H9 (cell line): ENCODE results near the gene TMC4. TPM values are rescaled to one million over a fixed set of nuclear protein-coding genes. Genes with fewer than 3 reads are reported as not detected.

Experiments
- DNase-seq: peaks from one replicate; pipeline ENCODE4 v3.0.0-alpha.2; 2017
- H2AFZ ChIP-seq: one replicate; pipeline ENCODE4 v1.6.1; 2013; ENCODE audit warnings: mild to moderate bottlenecking, low read length, control low read depth, moderate library complexity
- H2AK5ac ChIP-seq: 2 replicates; pipeline ENCODE4 v1.6.1; 2013; ENCODE audit warnings: low read length, control low read depth, mixed read lengths; ENCODE audit not compliant: insufficient read length
- H2BK120ac ChIP-seq: one replicate; pipeline ENCODE4 v1.6.1; 2013; ENCODE audit warnings: low read depth, mild to moderate bottlenecking, low read length, control low read depth, inconsistent platforms; ENCODE audit not compliant: poor library complexity, severe bottlenecking
- H2BK12ac ChIP-seq: 2 replicates; pipeline ENCODE4 v1.6.1; 2013; ENCODE audit warnings: low read length, control low read depth, mixed read lengths, low read depth; ENCODE audit not compliant: insufficient read length
- H2BK15ac ChIP-seq: 2 replicates; pipeline ENCODE4 v1.6.1; 2013; ENCODE audit warnings: low read depth, low read length, control low read depth
- H2BK20ac ChIP-seq: one replicate; pipeline ENCODE4 v1.6.1; 2013; ENCODE audit warnings: low read depth, mild to moderate bottlenecking, low read length, control low read depth, inconsistent platforms; ENCODE audit not compliant: poor library complexity, severe bottlenecking
- H2BK5ac ChIP-seq: 2 replicates; pipeline ENCODE4 v1.6.1; 2013; ENCODE audit warnings: low read length, control low read depth, mixed read lengths; ENCODE audit not compliant: insufficient read length
- H3K14ac ChIP-seq: 2 replicates; pipeline ENCODE4 v1.6.1; 2013; ENCODE audit warnings: low read length, control low read depth; ENCODE audit not compliant: insufficient read depth
- H3K18ac ChIP-seq: 2 replicates; pipeline ENCODE4 v1.6.1; 2013; ENCODE audit warnings: low read depth, mild to moderate bottlenecking, mixed read lengths, low read length, control low read depth; ENCODE audit not compliant: insufficient read length
- H3K23ac ChIP-seq: 2 replicates; pipeline ENCODE4 v1.6.1; 2013; ENCODE audit warnings: low read length, control low read depth, mixed read lengths, low read depth; ENCODE audit not compliant: insufficient read length
- H3K23me2 ChIP-seq: 2 replicates; pipeline ENCODE4 v1.6.1; 2013; ENCODE audit warnings: low read depth, mild to moderate bottlenecking, mixed read lengths, low read length, control low read depth; ENCODE audit not compliant: insufficient read length, poor library complexity, severe bottlenecking
- H3K27ac ChIP-seq: 2 replicates; pipeline ENCODE4 v1.5.1; 2013; ENCODE audit warnings: low read length, control low read depth, mixed read lengths, low read depth; ENCODE audit not compliant: insufficient read length
- H3K27me3 ChIP-seq: 2 replicates; pipeline ENCODE4 v1.6.1; 2013; ENCODE audit warnings: low read length, control low read depth, inconsistent platforms; ENCODE audit not compliant: insufficient read depth
- H3K4ac ChIP-seq: 2 replicates; pipeline ENCODE4 v1.6.1; 2013; ENCODE audit warnings: low read depth, mild to moderate bottlenecking, control low read depth, inconsistent platforms, low read length, moderate library complexity
- H3K4me1 ChIP-seq: 2 replicates; pipeline ENCODE4 v1.6.1; 2013; ENCODE audit warnings: low read length, control low read depth, inconsistent platforms; ENCODE audit not compliant: insufficient read depth
- H3K4me2 ChIP-seq: 2 replicates; pipeline ENCODE4 v1.6.1; 2013; ENCODE audit warnings: low read length, control low read depth, mixed read lengths; ENCODE audit not compliant: insufficient read length, insufficient read depth
- H3K56ac ChIP-seq: 2 replicates; pipeline ENCODE4 v1.6.1; 2013; ENCODE audit warnings: low read depth, mild to moderate bottlenecking, mixed read lengths, low read length, control low read depth; ENCODE audit not compliant: insufficient read length
- H3K79me1 ChIP-seq: 2 replicates; pipeline ENCODE4 v1.6.1; 2013; ENCODE audit warnings: low read depth, mild to moderate bottlenecking, moderate library complexity, low read length, control low read depth, inconsistent platforms; ENCODE audit not compliant: insufficient read depth, poor library complexity, severe bottlenecking
- H3K79me2 ChIP-seq: 2 replicates; pipeline ENCODE4 v1.6.1; 2013; ENCODE audit warnings: low read length, control low read depth, inconsistent platforms; ENCODE audit not compliant: insufficient read depth
- H3K9ac ChIP-seq: 2 replicates; pipeline ENCODE4 v1.6.1; 2013; ENCODE audit warnings: low read length, control low read depth, mixed read lengths; ENCODE audit not compliant: insufficient read length; ENCODE audit errors: extremely low read depth
- H3K9me3 ChIP-seq: one replicate; pipeline ENCODE4 v1.6.1; 2013; ENCODE audit warnings: low read depth, low read length, inconsistent platforms; ENCODE audit not compliant: control insufficient read depth
- H3T11ph ChIP-seq: one replicate; pipeline ENCODE4 v1.6.1; 2013; ENCODE audit warnings: mild to moderate bottlenecking, low read length, control low read depth, inconsistent platforms
- H4K20me1 ChIP-seq: one replicate; pipeline ENCODE4 v1.6.1; 2013; ENCODE audit not compliant: control insufficient read depth, insufficient read length, insufficient read depth
- H4K5ac ChIP-seq: 2 replicates; pipeline ENCODE4 v1.6.1; 2013; ENCODE audit warnings: low read depth, mild to moderate bottlenecking, mixed read lengths, low read length, control low read depth; ENCODE audit not compliant: insufficient read length
- H4K8ac ChIP-seq: replicated peaks from 2 replicates; pipeline ENCODE4 v1.6.1; 2013; ENCODE audit warnings: low read length, control low read depth, mixed read lengths, low read depth; ENCODE audit not compliant: insufficient read length
- H4K91ac ChIP-seq: 2 replicates; pipeline ENCODE4 v1.6.1; 2013; ENCODE audit warnings: low read depth, mild to moderate bottlenecking, moderate library complexity, mixed read lengths, low read length, control low read depth; ENCODE audit not compliant: insufficient read length
- H3K27ac Mint-ChIP-seq, 3 experiments: 2 replicates in 2 of 3; 3 replicates in 1 of 3; pipeline ENCODE4 v1.8.0; 2020 to 2021; ENCODE audit warnings: mixed read lengths in 3 of 3, mild to moderate bottlenecking in 1 of 3, moderate library complexity in 1 of 3
- H3K27me3 Mint-ChIP-seq: 2 replicates; pipeline ENCODE4 v1.8.0; 2021; ENCODE audit warnings: low read depth, mild to moderate bottlenecking, moderate library complexity, mixed read lengths
- H3K36me3 Mint-ChIP-seq, 3 experiments: 2 replicates in 2 of 3; 3 replicates in 1 of 3; pipeline ENCODE4 v1.8.0; 2020 to 2021; ENCODE audit warnings: low read depth in 3 of 3, mixed read lengths in 3 of 3; ENCODE audit not compliant: insufficient read depth in 1 of 3
- H3K4me1 Mint-ChIP-seq, 2 experiments: 2 replicates each; pipeline ENCODE4 v1.8.0; 2020; ENCODE audit warnings: mixed read lengths in 2 of 2
- H3K4me3 Mint-ChIP-seq, 2 experiments: 2 replicates in 1 of 2; 3 replicates in 1 of 2; pipeline ENCODE4 v1.8.0; 2020 to 2021; ENCODE audit warnings: mild to moderate bottlenecking in 2 of 2, mixed read lengths in 2 of 2, moderate library complexity in 1 of 2
- H3K9me3 Mint-ChIP-seq, 2 experiments: 2 replicates in 1 of 2; 3 replicates in 1 of 2; pipeline ENCODE4 v1.8.0; 2020; ENCODE audit warnings: mild to moderate bottlenecking in 2 of 2, mixed read lengths in 2 of 2, moderate library complexity in 1 of 2
- WGBS: extraction: QIAGEN DNeasy Blood & Tissue Kit; methylation state at CpG from one replicate; pipeline ENCODE4 v1.1.7; 2013; ENCODE audit warnings: missing lambda C conversion rate, low lambda C conversion rate, mixed read lengths; ENCODE audit not compliant: insufficient read length; ENCODE audit errors: extremely low coverage; 5-methylcytosine and 5-hydroxymethylcytosine counted together
- total RNA-seq: library from RNA; stranded (reverse); gene quantifications from 2 replicates; pipeline ENCODE4 v1.2.1, GENCODE V29; 2021
- TF ChIP-seq, protein P1 (sequence below): fragments of 200-600 bp; sonication (generic); conservative IDR thresholded peaks from 3 replicates; pipeline ENCODE4 v1.8.0; 2021; ENCODE audit warnings: antibody characterized with exemption, mild to moderate bottlenecking

The TMC4 gene
- total RNA-seq, 1 experiment from 2014 or later = 12.2 TPM

DNA sequence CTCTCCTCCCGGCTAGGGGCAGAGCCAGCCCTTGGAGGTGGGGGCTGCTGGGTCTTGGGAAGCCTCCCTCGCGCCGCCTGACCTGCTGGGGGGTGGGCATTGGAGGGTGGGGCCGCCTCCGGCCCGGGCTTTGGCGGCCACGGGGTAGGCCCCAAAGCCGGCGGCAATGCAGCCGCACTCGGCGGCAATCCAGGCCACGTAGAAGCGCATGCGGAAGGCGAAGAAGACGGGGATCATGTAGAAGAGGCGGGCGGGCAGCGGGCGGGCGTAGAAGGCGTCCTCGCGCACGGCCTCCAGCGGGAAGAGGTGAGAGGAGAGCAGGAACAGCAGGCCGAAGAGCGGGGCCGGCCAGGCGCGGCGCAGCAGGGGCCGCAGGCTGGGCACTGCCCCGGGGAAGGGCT, 7.7 kb upstream of the TMC4 start:
- Histone ChIP-seq H3K4me1 (no peaks in the 10 kb centered on the region), H2BK20ac (no peak overlapping the region), H3K18ac (peak overlapping the region; percentile 22), H3K9me3 (no peaks in the 10 kb centered on the region), H3K56ac (no peak overlapping the region), H3K9ac (no peak overlapping the region), H3K27ac (no peak overlapping the region), H3K4me2 (no peak overlapping the region), H3K14ac (peak overlapping the region; percentile 38; the same call in 1 of the 2 replicates), H2AFZ (no peak overlapping the region), H2BK12ac (no peak overlapping the region), H4K8ac (no peak overlapping the region), H2AK5ac (no peak overlapping the region), H3K27me3 (no peaks in the 10 kb centered on the region), H3T11ph (no peak overlapping the region), H2BK5ac (no peak overlapping the region), H3K23ac (no peak overlapping the region), H3K4ac (no peak overlapping the region), H3K23me2 (no peaks in the 10 kb centered on the region), H3K79me2 (no peaks in the 10 kb centered on the region), H4K5ac (no peak overlapping the region), H3K79me1 (no peaks in the 10 kb centered on the region), H4K91ac (no peak overlapping the region), H2BK15ac (no peak overlapping the region), H4K20me1 (no peaks in the 10 kb centered on the region), H2BK120ac (no peak overlapping the region)
- Mint-ChIP-seq H3K4me1 (peaks cover 0 to 11% of the 10 kb centered on the region in 2 experiments; a peak in 2 of 4 replicates), H3K27me3 (no peaks in the 10 kb centered on the region), H3K4me3 (no peak overlapping the region), H3K27ac (no peak overlapping the region), H3K36me3 (peaks cover 21 to 47% (median 40%) of the 10 kb centered on the region in 3 experiments; a peak in 6 of 7 replicates), H3K9me3 (no peaks in the 10 kb centered on the region; a peak in 1 of 5 replicates)
- DNase-seq = no peak
- no CpG with 5 or more reads among the region's 37 CpGs for WGBS
- TF ChIP-seq, protein P1, sequence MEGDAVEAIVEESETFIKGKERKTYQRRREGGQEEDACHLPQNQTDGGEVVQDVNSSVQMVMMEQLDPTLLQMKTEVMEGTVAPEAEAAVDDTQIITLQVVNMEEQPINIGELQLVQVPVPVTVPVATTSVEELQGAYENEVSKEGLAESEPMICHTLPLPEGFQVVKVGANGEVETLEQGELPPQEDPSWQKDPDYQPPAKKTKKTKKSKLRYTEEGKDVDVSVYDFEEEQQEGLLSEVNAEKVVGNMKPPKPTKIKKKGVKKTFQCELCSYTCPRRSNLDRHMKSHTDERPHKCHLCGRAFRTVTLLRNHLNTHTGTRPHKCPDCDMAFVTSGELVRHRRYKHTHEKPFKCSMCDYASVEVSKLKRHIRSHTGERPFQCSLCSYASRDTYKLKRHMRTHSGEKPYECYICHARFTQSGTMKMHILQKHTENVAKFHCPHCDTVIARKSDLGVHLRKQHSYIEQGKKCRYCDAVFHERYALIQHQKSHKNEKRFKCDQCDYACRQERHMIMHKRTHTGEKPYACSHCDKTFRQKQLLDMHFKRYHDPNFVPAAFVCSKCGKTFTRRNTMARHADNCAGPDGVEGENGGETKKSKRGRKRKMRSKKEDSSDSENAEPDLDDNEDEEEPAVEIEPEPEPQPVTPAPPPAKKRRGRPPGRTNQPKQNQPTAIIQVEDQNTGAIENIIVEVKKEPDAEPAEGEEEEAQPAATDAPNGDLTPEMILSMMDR = no peak
